GM19023 (cell line): ENCODE measurements around the gene ARL6IP5.

Experiments used
- ATAC-seq: cut with Tn5 transposase; IDR thresholded peaks from one replicate; pipeline ENCODE4 v1.9.1; 2021; ENCODE audit warnings: mild to moderate bottlenecking, moderate library complexity; ENCODE audit not compliant: unreplicated experiment

Gene ARL6IP5

GRCh38 chr3:69116162-69116561, 31.4 kb downstream of the ARL6IP5 start:
- ATAC-seq = no peak

- no peak for ATAC-seq
These were observed 32.2 kb downstream of the ARL6IP5 start for GRCh38 chr3:69116897-69117296.

DNA sequence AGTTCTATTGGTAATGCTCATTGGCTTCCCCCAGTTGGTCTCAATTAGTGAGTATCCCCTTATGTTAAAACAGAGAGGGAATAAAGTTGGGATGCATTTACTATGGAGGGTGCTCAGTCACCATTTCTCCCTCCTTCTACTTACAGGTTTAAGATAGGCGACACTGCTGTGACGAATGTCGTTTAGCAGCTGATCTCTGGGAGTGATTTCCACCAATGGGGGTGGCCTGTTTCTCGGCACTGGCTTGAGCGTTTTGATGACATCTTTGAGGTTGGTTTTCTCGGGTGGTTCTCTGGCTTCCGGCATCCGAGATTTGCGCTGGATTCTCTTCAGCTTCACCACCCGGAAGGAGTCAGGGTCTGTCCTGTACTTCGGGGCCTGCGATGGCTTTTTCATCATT, 33.8 kb downstream of the ARL6IP5 start:
- no peak for ATAC-seq

GRCh38 chr3:69119138-69119537, 34.4 kb downstream of the ARL6IP5 start:
- ATAC-seq = no peak

GRCh38 chr3:69119681-69120080, 34.9 kb downstream of the ARL6IP5 start:
- ATAC-seq = no peak

DNA sequence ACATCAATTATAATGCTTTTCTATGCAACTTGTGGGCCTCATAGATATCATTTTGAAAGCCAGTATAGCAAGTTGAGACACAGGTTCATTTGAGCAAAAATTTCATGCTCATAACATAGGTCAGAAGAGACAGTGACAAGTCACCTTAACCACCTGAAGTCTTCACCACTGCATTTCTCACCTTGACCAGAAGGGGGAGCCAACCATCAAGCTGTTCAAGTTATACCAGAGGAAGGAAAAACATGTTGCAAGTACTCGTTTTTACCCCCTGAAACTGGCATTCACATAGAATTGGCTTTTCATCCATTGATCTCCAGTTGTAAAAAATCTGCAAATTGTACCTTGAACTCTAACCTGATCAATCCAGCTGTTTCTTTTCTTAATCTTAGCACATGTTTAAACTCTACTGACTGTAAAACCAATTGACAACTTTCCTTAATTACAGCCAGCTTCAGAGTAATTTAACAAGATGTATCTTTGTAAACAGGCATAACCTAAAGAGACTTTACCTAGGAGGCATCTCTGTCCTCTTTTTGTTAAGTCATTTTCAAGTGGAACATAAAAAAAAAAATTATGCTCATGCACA, 36.2 kb downstream of the ARL6IP5 start:
- peak; percentile 78 for ATAC-seq

DNA sequence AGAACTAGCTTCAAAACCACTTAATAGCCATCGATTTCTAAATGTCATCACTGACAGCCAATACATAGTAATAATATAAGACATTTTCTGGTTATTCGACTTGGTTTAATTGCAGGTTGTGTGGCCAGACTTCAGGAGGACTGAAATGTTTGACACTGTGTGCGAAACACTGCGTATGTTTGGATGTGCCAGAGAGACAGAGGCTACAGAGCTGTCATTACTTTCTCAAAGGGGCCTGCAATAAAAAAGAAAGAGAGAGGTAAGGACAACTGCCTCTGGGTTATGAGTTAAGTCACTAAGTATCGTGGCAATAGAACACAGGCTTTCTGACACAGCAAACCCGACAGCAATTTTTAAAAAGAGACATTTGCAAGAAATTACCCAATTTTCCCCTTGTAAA, 36.8 kb downstream of the ARL6IP5 start:
- no peak for ATAC-seq

GRCh38 chr3:69121950-69122349, 37.2 kb downstream of the ARL6IP5 start:
- no peak for ATAC-seq

GRCh38 chr3:69122403-69122802, 37.7 kb downstream of the ARL6IP5 start, which contains the start of gene LMOD3:
LMOD3 (minus strand) TSS chr3:69122595; CDS start chr3:69122386, 209 bp downstream.
- no peak for ATAC-seq

DNA sequence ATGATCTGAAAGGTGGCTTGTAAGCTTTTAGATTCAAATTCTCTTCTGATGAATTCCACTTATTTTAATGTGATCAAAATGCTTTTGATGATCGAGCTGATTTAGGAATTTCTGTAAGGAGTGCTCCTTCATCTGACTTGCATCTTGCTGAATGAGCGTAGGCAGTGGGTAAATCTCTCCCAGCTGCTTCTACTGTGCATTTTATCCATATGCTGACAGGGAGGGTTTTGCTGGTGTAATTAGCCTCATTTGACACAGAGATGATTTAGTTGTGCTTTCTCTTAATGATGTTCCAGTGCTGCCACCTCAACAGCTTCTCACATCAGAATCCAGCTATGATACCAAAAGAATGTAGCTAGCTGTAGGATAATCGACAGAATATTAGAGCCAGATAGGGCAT, 41.5 kb downstream of the ARL6IP5 start:
- ATAC-seq = no peak

GRCh38 chr3:69126999-69127398, 42.3 kb downstream of the ARL6IP5 start:
- no peak for ATAC-seq

DNA sequence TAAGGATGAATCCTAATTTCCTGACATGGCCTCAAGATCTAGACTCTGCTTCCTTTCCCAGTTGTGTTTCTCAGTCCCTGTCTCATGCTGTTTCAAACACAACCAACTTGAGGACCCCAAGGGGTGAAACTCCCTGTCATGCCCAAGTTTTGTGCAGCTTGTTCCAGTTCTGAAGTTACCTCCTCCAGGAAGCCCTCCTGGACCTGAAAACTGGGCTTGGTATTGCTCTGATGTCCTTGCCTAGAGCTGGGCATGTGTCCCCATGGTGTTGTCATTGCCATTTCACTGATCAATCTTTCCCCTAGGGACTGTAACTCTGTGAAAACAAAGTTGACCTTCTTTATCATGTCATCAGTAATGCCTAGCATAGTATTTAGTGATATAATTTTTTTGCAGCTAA, 43.8 kb downstream of the ARL6IP5 start:
- ATAC-seq = no peak

GRCh38 chr3:69129531-69129930, 44.8 kb downstream of the ARL6IP5 start:
- no peak for ATAC-seq

DNA sequence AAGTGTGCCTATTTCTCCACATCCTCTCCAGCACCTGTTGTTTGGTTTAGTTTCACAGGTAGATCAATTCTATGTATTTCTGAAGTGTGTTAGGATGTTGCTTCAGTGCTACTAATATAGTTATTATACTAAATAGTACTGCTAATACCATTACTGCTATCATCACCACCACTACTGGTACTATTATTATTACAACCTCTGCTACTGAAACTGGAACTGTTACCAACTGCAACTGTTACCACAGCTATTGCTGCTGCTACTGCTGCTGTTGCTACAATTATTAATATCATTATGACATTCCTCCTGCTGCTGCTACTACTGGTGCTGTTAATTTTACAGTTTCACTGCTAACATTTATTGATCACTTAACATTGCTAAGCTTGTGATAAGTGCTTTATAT, 46.0 kb downstream of the ARL6IP5 start:
- peak; percentile 81 for ATAC-seq

GRCh38 chr3:69137005-69137404, 52.3 kb downstream of the ARL6IP5 start:
- ATAC-seq = no peak

GRCh38 chr3:69137412-69137811, 52.7 kb downstream of the ARL6IP5 start:
- ATAC-seq = no peak

- no peak for ATAC-seq
These were observed 56.6 kb downstream of the ARL6IP5 start for GRCh38 chr3:69141313-69141712.

- no peak for ATAC-seq
These were observed 57.4 kb downstream of the ARL6IP5 start for GRCh38 chr3:69142090-69142489.

DNA sequence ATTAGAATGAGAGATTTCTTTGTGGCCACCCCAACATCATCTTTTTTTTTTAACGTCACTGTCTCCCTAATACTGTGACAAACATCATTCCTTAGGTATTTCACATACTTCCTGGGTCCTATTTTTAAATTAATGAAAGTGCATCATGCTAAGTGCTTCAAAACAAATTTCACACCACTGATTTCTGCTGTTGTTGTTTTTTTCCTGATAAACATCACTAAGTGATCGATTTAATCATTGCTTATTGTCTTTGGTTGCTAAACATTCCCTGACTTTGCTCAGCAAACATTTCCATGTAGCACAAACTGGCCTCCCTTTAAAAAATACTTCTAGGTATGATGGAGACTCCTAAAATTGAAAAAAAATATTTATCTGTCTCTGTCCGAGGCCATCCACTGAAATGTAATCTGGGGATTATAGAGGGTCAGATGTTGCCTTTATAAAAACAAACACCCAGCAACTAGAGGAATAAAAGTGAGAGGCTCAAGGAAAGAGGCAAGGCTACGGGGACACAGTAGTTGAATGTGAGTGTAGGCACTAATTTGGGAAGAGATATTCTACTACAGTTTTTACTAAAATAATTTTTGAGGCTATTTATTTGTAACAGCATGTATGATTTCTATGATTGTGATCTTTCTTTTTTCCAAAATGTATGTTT, 58.2 kb downstream of the ARL6IP5 start:
- ATAC-seq = no peak

DNA sequence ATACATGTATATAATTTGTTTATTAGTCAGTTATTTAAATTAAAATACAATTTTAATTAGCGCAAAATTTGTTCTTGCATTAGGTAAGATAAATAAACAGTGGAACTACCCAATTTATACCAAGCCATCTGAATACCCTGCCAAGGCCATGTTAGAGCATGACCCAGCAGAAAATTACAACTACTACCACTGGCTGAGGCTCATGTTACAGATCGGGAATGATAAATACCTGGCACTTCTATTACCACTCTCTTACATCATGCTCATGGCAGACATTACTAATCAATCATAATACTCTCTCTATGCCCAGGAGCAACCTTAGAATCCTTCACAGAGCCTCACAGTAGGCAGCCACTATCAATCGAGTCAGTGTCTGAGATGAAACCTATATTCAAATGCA, 58.9 kb downstream of the ARL6IP5 start:
- ATAC-seq = no peak

DNA sequence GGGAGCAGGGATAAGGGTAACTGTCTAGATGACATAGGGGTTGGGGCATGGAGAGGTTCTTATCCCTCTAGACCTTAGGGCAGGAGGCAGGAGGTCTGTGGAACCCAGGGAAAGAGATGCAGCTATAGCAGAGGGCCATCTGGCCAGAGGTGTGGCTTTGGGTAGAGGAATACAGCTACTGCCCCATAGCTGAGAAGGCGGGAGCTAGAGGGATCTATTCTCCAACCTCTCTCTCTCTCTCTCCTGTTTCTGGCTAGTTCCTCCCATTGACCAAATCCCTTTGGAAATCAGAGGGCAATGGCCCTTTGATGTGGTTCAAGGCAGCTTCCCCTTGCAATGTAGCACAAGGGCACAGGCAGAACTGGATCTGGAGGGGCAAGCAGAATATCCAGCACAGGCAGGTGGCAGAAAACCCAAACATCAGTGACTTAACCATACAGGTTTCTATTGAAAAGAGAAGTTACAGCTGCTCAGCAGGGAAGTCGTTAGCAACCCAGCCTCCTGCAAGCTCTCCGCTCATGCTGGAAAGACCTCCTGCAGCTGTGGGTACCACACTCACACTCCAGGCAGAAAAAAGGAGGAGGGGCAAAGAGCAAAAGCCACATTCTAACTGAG, 60.0 kb downstream of the ARL6IP5 start:
- no peak for ATAC-seq

GRCh38 chr3:69145688-69146087, 61.0 kb downstream of the ARL6IP5 start:
- no peak for ATAC-seq
